H9 (cell line): ENCODE data around the gene ABL2. TPM values are rescaled to one million over a fixed set of nuclear protein-coding genes. Genes with fewer than 3 reads are reported as not detected.

Experiments
- DNase-seq: peaks from one replicate; pipeline ENCODE4 v3.0.0-alpha.2; 2017
- H2AFZ ChIP-seq: one replicate; pipeline ENCODE4 v1.6.1; 2013; ENCODE audit warnings: mild to moderate bottlenecking, low read length, control low read depth, moderate library complexity
- H2AK5ac ChIP-seq: 2 replicates; pipeline ENCODE4 v1.6.1; 2013; ENCODE audit warnings: low read length, control low read depth, mixed read lengths; ENCODE audit not compliant: insufficient read length
- H2BK120ac ChIP-seq: one replicate; pipeline ENCODE4 v1.6.1; 2013; ENCODE audit warnings: low read depth, mild to moderate bottlenecking, low read length, control low read depth, inconsistent platforms; ENCODE audit not compliant: poor library complexity, severe bottlenecking
- H2BK12ac ChIP-seq: 2 replicates; pipeline ENCODE4 v1.6.1; 2013; ENCODE audit warnings: low read length, control low read depth, mixed read lengths, low read depth; ENCODE audit not compliant: insufficient read length
- H2BK15ac ChIP-seq: 2 replicates; pipeline ENCODE4 v1.6.1; 2013; ENCODE audit warnings: low read depth, low read length, control low read depth
- H2BK20ac ChIP-seq: one replicate; pipeline ENCODE4 v1.6.1; 2013; ENCODE audit warnings: low read depth, mild to moderate bottlenecking, low read length, control low read depth, inconsistent platforms; ENCODE audit not compliant: poor library complexity, severe bottlenecking
- H2BK5ac ChIP-seq: 2 replicates; pipeline ENCODE4 v1.6.1; 2013; ENCODE audit warnings: low read length, control low read depth, mixed read lengths; ENCODE audit not compliant: insufficient read length
- H3K14ac ChIP-seq: 2 replicates; pipeline ENCODE4 v1.6.1; 2013; ENCODE audit warnings: low read length, control low read depth; ENCODE audit not compliant: insufficient read depth
- H3K18ac ChIP-seq: 2 replicates; pipeline ENCODE4 v1.6.1; 2013; ENCODE audit warnings: low read depth, mild to moderate bottlenecking, mixed read lengths, low read length, control low read depth; ENCODE audit not compliant: insufficient read length
- H3K23ac ChIP-seq: 2 replicates; pipeline ENCODE4 v1.6.1; 2013; ENCODE audit warnings: low read length, control low read depth, mixed read lengths, low read depth; ENCODE audit not compliant: insufficient read length
- H3K23me2 ChIP-seq: 2 replicates; pipeline ENCODE4 v1.6.1; 2013; ENCODE audit warnings: low read depth, mild to moderate bottlenecking, mixed read lengths, low read length, control low read depth; ENCODE audit not compliant: insufficient read length, poor library complexity, severe bottlenecking
- H3K27ac ChIP-seq: 2 replicates; pipeline ENCODE4 v1.5.1; 2013; ENCODE audit warnings: low read length, control low read depth, mixed read lengths, low read depth; ENCODE audit not compliant: insufficient read length
- H3K27me3 ChIP-seq: 2 replicates; pipeline ENCODE4 v1.6.1; 2013; ENCODE audit warnings: low read length, control low read depth, inconsistent platforms; ENCODE audit not compliant: insufficient read depth
- H3K4ac ChIP-seq: 2 replicates; pipeline ENCODE4 v1.6.1; 2013; ENCODE audit warnings: low read depth, mild to moderate bottlenecking, control low read depth, inconsistent platforms, low read length, moderate library complexity
- H3K4me1 ChIP-seq: 2 replicates; pipeline ENCODE4 v1.6.1; 2013; ENCODE audit warnings: low read length, control low read depth, inconsistent platforms; ENCODE audit not compliant: insufficient read depth
- H3K4me2 ChIP-seq: 2 replicates; pipeline ENCODE4 v1.6.1; 2013; ENCODE audit warnings: low read length, control low read depth, mixed read lengths; ENCODE audit not compliant: insufficient read length, insufficient read depth
- H3K56ac ChIP-seq: 2 replicates; pipeline ENCODE4 v1.6.1; 2013; ENCODE audit warnings: low read depth, mild to moderate bottlenecking, mixed read lengths, low read length, control low read depth; ENCODE audit not compliant: insufficient read length
- H3K79me1 ChIP-seq: 2 replicates; pipeline ENCODE4 v1.6.1; 2013; ENCODE audit warnings: low read depth, mild to moderate bottlenecking, moderate library complexity, low read length, control low read depth, inconsistent platforms; ENCODE audit not compliant: insufficient read depth, poor library complexity, severe bottlenecking
- H3K79me2 ChIP-seq: 2 replicates; pipeline ENCODE4 v1.6.1; 2013; ENCODE audit warnings: low read length, control low read depth, inconsistent platforms; ENCODE audit not compliant: insufficient read depth
- H3K9ac ChIP-seq: 2 replicates; pipeline ENCODE4 v1.6.1; 2013; ENCODE audit warnings: low read length, control low read depth, mixed read lengths; ENCODE audit not compliant: insufficient read length; ENCODE audit errors: extremely low read depth
- H3K9me3 ChIP-seq: one replicate; pipeline ENCODE4 v1.6.1; 2013; ENCODE audit warnings: low read depth, low read length, inconsistent platforms; ENCODE audit not compliant: control insufficient read depth
- H3T11ph ChIP-seq: one replicate; pipeline ENCODE4 v1.6.1; 2013; ENCODE audit warnings: mild to moderate bottlenecking, low read length, control low read depth, inconsistent platforms
- H4K20me1 ChIP-seq: one replicate; pipeline ENCODE4 v1.6.1; 2013; ENCODE audit not compliant: control insufficient read depth, insufficient read length, insufficient read depth
- H4K5ac ChIP-seq: 2 replicates; pipeline ENCODE4 v1.6.1; 2013; ENCODE audit warnings: low read depth, mild to moderate bottlenecking, mixed read lengths, low read length, control low read depth; ENCODE audit not compliant: insufficient read length
- H4K8ac ChIP-seq: replicated peaks from 2 replicates; pipeline ENCODE4 v1.6.1; 2013; ENCODE audit warnings: low read length, control low read depth, mixed read lengths, low read depth; ENCODE audit not compliant: insufficient read length
- H4K91ac ChIP-seq: 2 replicates; pipeline ENCODE4 v1.6.1; 2013; ENCODE audit warnings: low read depth, mild to moderate bottlenecking, moderate library complexity, mixed read lengths, low read length, control low read depth; ENCODE audit not compliant: insufficient read length
- H3K27ac Mint-ChIP-seq, 3 experiments: 2 replicates in 2 of 3; 3 replicates in 1 of 3; pipeline ENCODE4 v1.8.0; 2020 to 2021; ENCODE audit warnings: mixed read lengths in 3 of 3, mild to moderate bottlenecking in 1 of 3, moderate library complexity in 1 of 3
- H3K27me3 Mint-ChIP-seq: 2 replicates; pipeline ENCODE4 v1.8.0; 2021; ENCODE audit warnings: low read depth, mild to moderate bottlenecking, moderate library complexity, mixed read lengths
- H3K36me3 Mint-ChIP-seq, 3 experiments: 2 replicates in 2 of 3; 3 replicates in 1 of 3; pipeline ENCODE4 v1.8.0; 2020 to 2021; ENCODE audit warnings: low read depth in 3 of 3, mixed read lengths in 3 of 3; ENCODE audit not compliant: insufficient read depth in 1 of 3
- H3K4me1 Mint-ChIP-seq, 2 experiments: 2 replicates each; pipeline ENCODE4 v1.8.0; 2020; ENCODE audit warnings: mixed read lengths in 2 of 2
- H3K4me3 Mint-ChIP-seq, 2 experiments: 2 replicates in 1 of 2; 3 replicates in 1 of 2; pipeline ENCODE4 v1.8.0; 2020 to 2021; ENCODE audit warnings: mild to moderate bottlenecking in 2 of 2, mixed read lengths in 2 of 2, moderate library complexity in 1 of 2
- H3K9me3 Mint-ChIP-seq, 2 experiments: 2 replicates in 1 of 2; 3 replicates in 1 of 2; pipeline ENCODE4 v1.8.0; 2020; ENCODE audit warnings: mild to moderate bottlenecking in 2 of 2, mixed read lengths in 2 of 2, moderate library complexity in 1 of 2
- total RNA-seq: library from RNA; stranded (reverse); gene quantifications from 2 replicates; pipeline ENCODE4 v1.2.1, GENCODE V29; 2021
- TF ChIP-seq, protein P1 (sequence below): fragments of 200-600 bp; sonication (generic); conservative IDR thresholded peaks from 3 replicates; pipeline ENCODE4 v1.8.0; 2021; ENCODE audit warnings: antibody characterized with exemption, mild to moderate bottlenecking

Gene ABL2
- total RNA-seq, 1 experiment from 2014 or later: 21.2 TPM

DNA sequence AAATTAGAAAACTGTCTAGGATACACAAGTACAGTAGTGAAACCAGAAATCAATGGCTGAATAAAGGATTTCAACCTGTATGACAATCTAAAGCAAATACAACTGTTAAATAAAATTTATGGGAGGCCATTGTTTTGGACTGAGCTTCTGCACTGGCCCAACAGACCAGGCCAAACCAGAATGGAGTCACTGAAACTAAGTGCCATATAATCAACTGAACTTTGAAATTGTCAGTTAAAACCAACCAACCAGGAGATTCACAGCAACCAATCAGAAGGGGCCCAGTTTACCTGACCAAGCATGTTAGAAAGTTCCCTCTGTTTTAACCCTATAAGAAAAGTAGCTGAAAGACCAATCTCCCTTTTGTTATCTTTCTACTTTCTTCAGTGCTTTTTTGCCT, 33.6 kb upstream of the ABL2 start:
- Histone ChIP-seq H3T11ph (no peak overlapping the region), H2BK20ac (no peak overlapping the region), H3K27ac (no peak overlapping the region), H3K4ac (no peak overlapping the region), H3K27me3 (no peaks in the 10 kb centered on the region), H4K91ac (no peak overlapping the region), H2AK5ac (no peak overlapping the region), H2BK12ac (no peak overlapping the region), H3K79me1 (no peaks in the 10 kb centered on the region), H3K56ac (no peak overlapping the region), H3K9ac (no peak overlapping the region), H4K5ac (no peak overlapping the region), H3K79me2 (no peaks in the 10 kb centered on the region), H3K18ac (no peak overlapping the region), H3K4me1 (no peaks in the 10 kb centered on the region), H2BK120ac (no peak overlapping the region), H2BK15ac (no peak overlapping the region), H4K20me1 (no peaks in the 10 kb centered on the region), H2AFZ (no peak overlapping the region), H2BK5ac (no peak overlapping the region), H3K4me2 (no peak overlapping the region), H3K23me2 (no peaks in the 10 kb centered on the region), H3K23ac (no peak overlapping the region), H4K8ac (no peak overlapping the region), H3K14ac (no peak overlapping the region), H3K9me3 (no peaks in the 10 kb centered on the region)
- Mint-ChIP-seq H3K36me3 (no peaks in the 10 kb centered on the region), H3K4me3 (no peak overlapping the region), H3K27ac (no peak overlapping the region), H3K9me3 (no peaks in the 10 kb centered on the region), H3K4me1 (peaks cover 3 to 6% of the 10 kb centered on the region in 2 experiments; a peak in 3 of 4 replicates), H3K27me3 (no peaks in the 10 kb centered on the region)
- DNase-seq: no peak
- TF ChIP-seq, protein P1, sequence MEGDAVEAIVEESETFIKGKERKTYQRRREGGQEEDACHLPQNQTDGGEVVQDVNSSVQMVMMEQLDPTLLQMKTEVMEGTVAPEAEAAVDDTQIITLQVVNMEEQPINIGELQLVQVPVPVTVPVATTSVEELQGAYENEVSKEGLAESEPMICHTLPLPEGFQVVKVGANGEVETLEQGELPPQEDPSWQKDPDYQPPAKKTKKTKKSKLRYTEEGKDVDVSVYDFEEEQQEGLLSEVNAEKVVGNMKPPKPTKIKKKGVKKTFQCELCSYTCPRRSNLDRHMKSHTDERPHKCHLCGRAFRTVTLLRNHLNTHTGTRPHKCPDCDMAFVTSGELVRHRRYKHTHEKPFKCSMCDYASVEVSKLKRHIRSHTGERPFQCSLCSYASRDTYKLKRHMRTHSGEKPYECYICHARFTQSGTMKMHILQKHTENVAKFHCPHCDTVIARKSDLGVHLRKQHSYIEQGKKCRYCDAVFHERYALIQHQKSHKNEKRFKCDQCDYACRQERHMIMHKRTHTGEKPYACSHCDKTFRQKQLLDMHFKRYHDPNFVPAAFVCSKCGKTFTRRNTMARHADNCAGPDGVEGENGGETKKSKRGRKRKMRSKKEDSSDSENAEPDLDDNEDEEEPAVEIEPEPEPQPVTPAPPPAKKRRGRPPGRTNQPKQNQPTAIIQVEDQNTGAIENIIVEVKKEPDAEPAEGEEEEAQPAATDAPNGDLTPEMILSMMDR: no peak
